Ascending aorta (tissue), 2 donors: Measurements from ENCODE around the gene PNLIPRP3. TPM values are rescaled to one million over a fixed set of nuclear protein-coding genes. Genes with fewer than 3 reads are reported as not detected.

Experiments used
- DNase-seq, 2 donors: peaks; one replicate each; pipeline ENCODE4 v3.0.0-alpha.2; 2019; ENCODE audit warnings: low spot score in 2 of 2
- H3K27ac ChIP-seq, 2 donors: fragments of 200-600 bp; sonication (generic); one replicate each; pipeline ENCODE4 v1.5.1; 2016 to 2017; ENCODE audit warnings: mild to moderate bottlenecking in 1 of 2
- H3K27me3 ChIP-seq: fragments of 200-600 bp; sonication (generic); one replicate; pipeline ENCODE4 v1.5.1; 2017
- H3K36me3 ChIP-seq, 2 donors: fragments of 200-600 bp; sonication (generic); one replicate each; pipeline ENCODE4 v1.5.1; 2016
- H3K4me1 ChIP-seq, 2 donors: fragments of 200-600 bp; sonication (generic); one replicate each; pipeline ENCODE4 v1.5.1; 2016 to 2017; ENCODE audit warnings: mild to moderate bottlenecking in 1 of 2
- H3K4me3 ChIP-seq, 2 donors: fragments of 200-600 bp; sonication (generic); one replicate each; pipeline ENCODE4 v1.5.1; 2016 to 2017; ENCODE audit warnings: mild to moderate bottlenecking in 1 of 2
- H3K9me3 ChIP-seq, 2 donors: fragments of 200-600 bp; sonication (generic); one replicate each; pipeline ENCODE4 v1.5.1; 2016
- CTCF ChIP-seq, 3 experiments: fragments of 200-600 bp in 2 of 3; fragments of 450-650 bp in 1 of 3; sonication (generic) in 2 of 3; IDR thresholded peaks; one replicate each; pipeline ENCODE4 v1.5.1; 2016 to 2019; ENCODE audit warnings: antibody characterized with exemption in 3 of 3, mild to moderate bottlenecking in 1 of 3, moderate library complexity in 1 of 3
- intact Hi-C: fragments of 100-400 bp; cut with DNase I; formaldehyde crosslinking; loops from one replicate; pipeline ENCODE4 v1.15.1; 2023
- total RNA-seq: library from RNA; depleted of rRNA; stranded (reverse); fragments of >200 nt; gene quantifications from one replicate; pipeline ENCODE4 v1.1.0, GENCODE V29; 2016

Gene PNLIPRP3
- total RNA-seq, 1 donor from 2014 or later: not detected

- H3K4me3 ChIP-seq: no peak overlapping the region
- H3K36me3 ChIP-seq: no peaks in the 10 kb centered on the region
- H3K27ac ChIP-seq: no peak overlapping the region
- intact Hi-C loops: no loop called here
- DNase-seq: no peak
- no peaks in the 10 kb centered on the region for H3K27me3 ChIP-seq
- H3K4me1 ChIP-seq: no peaks in the 10 kb centered on the region
- TF ChIP-seq CTCF (IDR thresholded peaks at IDR 0.05): no peak
- H3K9me3 ChIP-seq: no peaks in the 10 kb centered on the region
Observed at GRCh38 chr10:116410351-116410750, 17.3 kb upstream of the PNLIPRP3 start.

GRCh38 chr10:116417821-116418220 lies 9.8 kb upstream of the PNLIPRP3 start:
- no peaks in the 10 kb centered on the region for H3K4me1 ChIP-seq
- no peak overlapping the region for H3K27ac ChIP-seq
- H3K36me3 ChIP-seq: no peaks in the 10 kb centered on the region
- intact Hi-C loops: no loop called here
- H3K27me3 ChIP-seq: no peaks in the 10 kb centered on the region
- no peaks in the 10 kb centered on the region for H3K9me3 ChIP-seq
- TF ChIP-seq CTCF (IDR thresholded peaks at IDR 0.05): no peak
- no peak overlapping the region for H3K4me3 ChIP-seq
- DNase-seq: no peak

GRCh38 chr10:116418389-116418788 lies 9.3 kb upstream of the PNLIPRP3 start:
- no peak overlapping the region for H3K27ac ChIP-seq
- no peak for TF ChIP-seq CTCF (IDR thresholded peaks at IDR 0.05)
- no peaks in the 10 kb centered on the region for H3K9me3 ChIP-seq
- H3K4me1 ChIP-seq: no peaks in the 10 kb centered on the region
- intact Hi-C loops: no loop called here
- H3K4me3 ChIP-seq: no peak overlapping the region
- no peak for DNase-seq
- H3K27me3 ChIP-seq: no peaks in the 10 kb centered on the region
- H3K36me3 ChIP-seq: no peaks in the 10 kb centered on the region

GRCh38 chr10:116421815-116422214 lies 5.8 kb upstream of the PNLIPRP3 start:
- Histone ChIP-seq H3K4me3 (no peak overlapping the region), H3K9me3 (no peaks in the 10 kb centered on the region), H3K36me3 (no peaks in the 10 kb centered on the region), H3K27ac (no peak overlapping the region), H3K27me3 (no peaks in the 10 kb centered on the region), H3K4me1 (no peaks in the 10 kb centered on the region)
- no peak for DNase-seq
- TF ChIP-seq CTCF (IDR thresholded peaks at IDR 0.05): no peak
- intact Hi-C loops: no loop called here

- no peak overlapping the region for H3K4me3 ChIP-seq
- H3K27me3 ChIP-seq: no peaks in the 10 kb centered on the region
- H3K27ac ChIP-seq: no peak overlapping the region
- no peaks in the 10 kb centered on the region for H3K4me1 ChIP-seq
- intact Hi-C loops: no loop called here
- no peaks in the 10 kb centered on the region for H3K36me3 ChIP-seq
- no peaks in the 10 kb centered on the region for H3K9me3 ChIP-seq
- no peak for DNase-seq
- TF ChIP-seq CTCF (IDR thresholded peaks at IDR 0.05): no peak
Observed at GRCh38 chr10:116429288-116429977, 1.8 kb downstream of the PNLIPRP3 start.

GRCh38 chr10:116430288-116430687 lies 2.6 kb downstream of the PNLIPRP3 start:
- intact Hi-C loops: no loop called here
- no peak for TF ChIP-seq CTCF (IDR thresholded peaks at IDR 0.05)
- no peaks in the 10 kb centered on the region for H3K27me3 ChIP-seq
- no peaks in the 10 kb centered on the region for H3K9me3 ChIP-seq
- no peak overlapping the region for H3K4me3 ChIP-seq
- no peak for DNase-seq
- no peaks in the 10 kb centered on the region for H3K4me1 ChIP-seq
- H3K27ac ChIP-seq: no peak overlapping the region
- H3K36me3 ChIP-seq: no peaks in the 10 kb centered on the region
